ENCODE data around the gene GJA1.

GJA1 gene

GRCh38 chr6:121465101-121465500, 29.7 kb downstream of the GJA1 start:
- no peaks in the 10 kb centered on the region for H3K36me3 Mint-ChIP-seq (ENCODE audit: low read depth)
- no peaks in the 10 kb centered on the region for H3K27me3 Mint-ChIP-seq (ENCODE audit: low read depth)
- H3K4me3 Mint-ChIP-seq, result no peak overlapping the region
- TF ChIP-seq, protein P1, sequence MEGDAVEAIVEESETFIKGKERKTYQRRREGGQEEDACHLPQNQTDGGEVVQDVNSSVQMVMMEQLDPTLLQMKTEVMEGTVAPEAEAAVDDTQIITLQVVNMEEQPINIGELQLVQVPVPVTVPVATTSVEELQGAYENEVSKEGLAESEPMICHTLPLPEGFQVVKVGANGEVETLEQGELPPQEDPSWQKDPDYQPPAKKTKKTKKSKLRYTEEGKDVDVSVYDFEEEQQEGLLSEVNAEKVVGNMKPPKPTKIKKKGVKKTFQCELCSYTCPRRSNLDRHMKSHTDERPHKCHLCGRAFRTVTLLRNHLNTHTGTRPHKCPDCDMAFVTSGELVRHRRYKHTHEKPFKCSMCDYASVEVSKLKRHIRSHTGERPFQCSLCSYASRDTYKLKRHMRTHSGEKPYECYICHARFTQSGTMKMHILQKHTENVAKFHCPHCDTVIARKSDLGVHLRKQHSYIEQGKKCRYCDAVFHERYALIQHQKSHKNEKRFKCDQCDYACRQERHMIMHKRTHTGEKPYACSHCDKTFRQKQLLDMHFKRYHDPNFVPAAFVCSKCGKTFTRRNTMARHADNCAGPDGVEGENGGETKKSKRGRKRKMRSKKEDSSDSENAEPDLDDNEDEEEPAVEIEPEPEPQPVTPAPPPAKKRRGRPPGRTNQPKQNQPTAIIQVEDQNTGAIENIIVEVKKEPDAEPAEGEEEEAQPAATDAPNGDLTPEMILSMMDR (IDR thresholded peaks at IDR 0.05; ENCODE audit: unreplicated experiment in 3 of 3), result no peak
- no peaks in the 10 kb centered on the region for H3K4me1 Mint-ChIP-seq
- no peaks in the 10 kb centered on the region for H3K9me3 Mint-ChIP-seq
- H3K27ac Mint-ChIP-seq, result no peak overlapping the region

- Mint-ChIP-seq H3K4me3 (no peak overlapping the region), H3K9me3 (no peaks in the 10 kb centered on the region), H3K36me3 (ENCODE audit: low read depth) (no peaks in the 10 kb centered on the region), H3K27me3 (ENCODE audit: low read depth) (no peaks in the 10 kb centered on the region), H3K4me1 (no peaks in the 10 kb centered on the region), H3K27ac (no peak overlapping the region)
- TF ChIP-seq, protein P1 (IDR thresholded peaks at IDR 0.05; ENCODE audit: unreplicated experiment in 3 of 3), result no peak
These were observed 44.1 kb downstream of the GJA1 start for GRCh38 chr6:121479486-121480098.

DNA sequence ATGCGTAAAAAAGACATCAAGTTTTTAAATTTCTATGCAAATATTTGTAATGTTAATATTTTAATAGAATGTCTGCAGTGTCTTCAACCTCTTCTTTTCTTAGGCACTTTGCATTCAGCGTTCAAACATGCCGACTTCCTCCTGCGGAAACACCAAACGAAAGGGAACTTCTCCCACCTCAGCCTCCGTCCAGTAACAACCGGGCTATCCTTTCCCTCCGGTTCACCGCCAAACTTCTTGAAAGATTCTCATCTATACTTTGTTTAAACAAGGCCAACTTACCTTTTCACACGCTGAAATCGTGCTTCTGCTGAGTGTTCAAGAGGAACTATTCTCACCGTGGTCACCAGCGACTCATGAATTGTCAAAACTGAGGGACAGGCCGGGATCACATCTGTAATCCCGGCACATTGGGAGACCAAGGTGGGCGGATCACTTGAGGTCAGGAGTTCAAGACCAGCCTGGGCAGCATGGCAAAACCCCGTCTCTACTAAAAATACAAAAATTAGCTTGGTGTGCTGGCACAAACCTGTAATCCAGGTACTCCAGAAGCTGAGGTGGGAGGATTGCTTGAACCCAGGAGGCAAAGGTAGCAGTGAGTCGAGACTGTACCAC, 44.8 kb downstream of the GJA1 start:
- Mint-ChIP-seq H3K36me3 (ENCODE audit: low read depth) (no peaks in the 10 kb centered on the region), H3K4me1 (no peaks in the 10 kb centered on the region), H3K9me3 (no peaks in the 10 kb centered on the region), H3K27me3 (ENCODE audit: low read depth) (no peaks in the 10 kb centered on the region), H3K27ac (no peak overlapping the region), H3K4me3 (no peak overlapping the region)
- TF ChIP-seq, protein P1 (IDR thresholded peaks at IDR 0.05; ENCODE audit: unreplicated experiment in 3 of 3), result no peak

- TF ChIP-seq, protein P1 (IDR thresholded peaks at IDR 0.05; ENCODE audit: unreplicated experiment in 3 of 3), result no peak
- no peaks in the 10 kb centered on the region for H3K4me1 Mint-ChIP-seq
- H3K36me3 Mint-ChIP-seq (ENCODE audit: low read depth), result no peaks in the 10 kb centered on the region
- H3K9me3 Mint-ChIP-seq, result no peaks in the 10 kb centered on the region
- no peak overlapping the region for H3K27ac Mint-ChIP-seq
- H3K4me3 Mint-ChIP-seq, result no peak overlapping the region
- no peaks in the 10 kb centered on the region for H3K27me3 Mint-ChIP-seq (ENCODE audit: low read depth)
These were observed 46.7 kb downstream of the GJA1 start for GRCh38 chr6:121482004-121482693.

- Mint-ChIP-seq H3K27ac (no peak overlapping the region), H3K36me3 (ENCODE audit: low read depth) (no peaks in the 10 kb centered on the region), H3K4me3 (no peak overlapping the region), H3K27me3 (ENCODE audit: low read depth) (no peaks in the 10 kb centered on the region), H3K4me1 (no peaks in the 10 kb centered on the region), H3K9me3 (no peaks in the 10 kb centered on the region)
- TF ChIP-seq, protein P1 (IDR thresholded peaks at IDR 0.05; ENCODE audit: unreplicated experiment in 3 of 3), result no peak
These were observed 47.3 kb downstream of the GJA1 start for GRCh38 chr6:121482751-121483150.
